Fibroblast of skin of scalp (primary cell): ENCODE measurements around the gene PPAT.
A peak's percentile ranks its signal among the peaks of the same experiment; 100 is the strongest.
"Not testable (repeated sequence)": the region's sequence is repeated elsewhere in the genome, so short reads cannot be mapped to it uniquely, and the experiment has no call there.

Experiments
- DNase-seq: peaks from one replicate; pipeline ENCODE4 v3.0.0-alpha.2; 2013

The PPAT gene

GRCh38 chr4:56374956-56375355 lies 60.5 kb downstream of the PPAT start:
- DNase-seq = no peak

GRCh38 chr4:56372774-56373173 lies 62.6 kb downstream of the PPAT start:
- DNase-seq = no peak

- DNase-seq = no peak
Measured at GRCh38 chr4:56371426-56372220, 63.8 kb downstream of the PPAT start.

GRCh38 chr4:56370377-56370776 lies 65.0 kb downstream of the PPAT start:
- DNase-seq = no peak

GRCh38 chr4:56362981-56363380 lies 72.4 kb downstream of the PPAT start:
- DNase-seq = not testable (repeated sequence)

- DNase-seq = peak; percentile 2
Measured at GRCh38 chr4:56360071-56360470, 75.3 kb downstream of the PPAT start.

GRCh38 chr4:56356650-56357049 lies 78.8 kb downstream of the PPAT start:
- no peak for DNase-seq

GRCh38 chr4:56348576-56348975 lies 86.8 kb downstream of the PPAT start:
- DNase-seq = no peak

GRCh38 chr4:56345458-56345857 lies 90.0 kb downstream of the PPAT start:
- no peak for DNase-seq
